Keratinocyte (primary cell): ENCODE data around the gene ZNF773.

Source experiments
- CTCF ChIP-seq, 3 experiments: IDR thresholded peaks in 1 of 3; conservative IDR thresholded peaks in 1 of 3; optimal IDR thresholded peaks in 1 of 3; 2 replicates in 2 of 3; 3 replicates in 1 of 3; pipeline versions ENCODE3 to v1.5.1; 2011; ENCODE audit warnings: low read length in 3 of 3, mild to moderate bottlenecking in 3 of 3, moderate library complexity in 2 of 3, control low read depth in 1 of 3, inconsistent platforms in 1 of 3; ENCODE audit not compliant: insufficient read depth in 2 of 3; ENCODE audit errors: extremely low read depth in 1 of 3
- EZH2 ChIP-seq: IDR thresholded peaks from one replicate; pipeline ENCODE4 v1.6.1; 2012; ENCODE audit warnings: inconsistent platforms, mild to moderate bottlenecking, low read length, moderate library complexity

- TF ChIP-seq EZH2, result no peak
- TF ChIP-seq CTCF (optimal IDR thresholded peaks at IDR 0.05 in 1 of 3, IDR thresholded peaks at IDR 0.05 in 1 of 3, conservative IDR thresholded peaks at IDR 0.05 in 1 of 3; ENCODE audit: extremely low read depth in 1 of 3, insufficient read depth in 2 of 3, low read length in 3 of 3), result no peak
These were observed 15.5 kb downstream of the ZNF773 start for GRCh38 chr19:57515255-57515654.
